OCI-LY1 (cell line): ENCODE measurements around the gene KATNAL2.

Experiments used
- EZH2 ChIP-seq: fragments of 200-600 bp; sonication (generic), shearing (Covaris generic); IDR thresholded peaks from 2 replicates; pipeline ENCODE4 v1.8.0; 2017; ENCODE audit warnings: borderline replicate concordance, mixed run types, mild to moderate bottlenecking, antibody characterized with exemption, low read length, moderate library complexity, mixed read lengths
- TF ChIP-seq, protein P1 (sequence below): fragments of 200-600 bp; sonication (generic), shearing (Covaris generic); IDR thresholded peaks from 2 replicates; pipeline ENCODE4 v1.5.1; 2017; ENCODE audit warnings: mild to moderate bottlenecking, antibody characterized with exemption, low read length, moderate library complexity, mixed read lengths

DNA sequence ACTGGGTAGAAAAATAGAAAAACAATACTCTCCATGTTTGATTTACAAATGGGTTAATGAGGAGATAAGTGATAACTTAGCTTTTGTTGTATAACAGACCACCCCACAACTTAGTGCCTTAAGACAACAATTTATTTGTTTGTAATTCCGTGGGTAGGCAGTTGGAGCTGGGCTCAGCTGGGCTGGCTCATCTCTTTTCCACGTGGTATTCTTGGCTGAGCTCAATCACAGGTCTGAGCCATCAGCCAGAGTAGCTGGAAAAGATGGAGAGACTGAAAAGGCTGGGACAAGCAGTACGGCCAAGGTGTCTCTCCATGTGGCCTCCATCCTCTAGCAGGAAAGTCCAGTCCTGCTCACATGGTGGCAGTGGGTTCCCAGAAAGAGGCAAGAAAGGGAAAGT, 150.2 kb downstream of the KATNAL2 start:
- TF ChIP-seq EZH2: no peak
- TF ChIP-seq, protein P1, sequence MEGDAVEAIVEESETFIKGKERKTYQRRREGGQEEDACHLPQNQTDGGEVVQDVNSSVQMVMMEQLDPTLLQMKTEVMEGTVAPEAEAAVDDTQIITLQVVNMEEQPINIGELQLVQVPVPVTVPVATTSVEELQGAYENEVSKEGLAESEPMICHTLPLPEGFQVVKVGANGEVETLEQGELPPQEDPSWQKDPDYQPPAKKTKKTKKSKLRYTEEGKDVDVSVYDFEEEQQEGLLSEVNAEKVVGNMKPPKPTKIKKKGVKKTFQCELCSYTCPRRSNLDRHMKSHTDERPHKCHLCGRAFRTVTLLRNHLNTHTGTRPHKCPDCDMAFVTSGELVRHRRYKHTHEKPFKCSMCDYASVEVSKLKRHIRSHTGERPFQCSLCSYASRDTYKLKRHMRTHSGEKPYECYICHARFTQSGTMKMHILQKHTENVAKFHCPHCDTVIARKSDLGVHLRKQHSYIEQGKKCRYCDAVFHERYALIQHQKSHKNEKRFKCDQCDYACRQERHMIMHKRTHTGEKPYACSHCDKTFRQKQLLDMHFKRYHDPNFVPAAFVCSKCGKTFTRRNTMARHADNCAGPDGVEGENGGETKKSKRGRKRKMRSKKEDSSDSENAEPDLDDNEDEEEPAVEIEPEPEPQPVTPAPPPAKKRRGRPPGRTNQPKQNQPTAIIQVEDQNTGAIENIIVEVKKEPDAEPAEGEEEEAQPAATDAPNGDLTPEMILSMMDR: no peak
